ENCODE results near the gene ELL.

DNA sequence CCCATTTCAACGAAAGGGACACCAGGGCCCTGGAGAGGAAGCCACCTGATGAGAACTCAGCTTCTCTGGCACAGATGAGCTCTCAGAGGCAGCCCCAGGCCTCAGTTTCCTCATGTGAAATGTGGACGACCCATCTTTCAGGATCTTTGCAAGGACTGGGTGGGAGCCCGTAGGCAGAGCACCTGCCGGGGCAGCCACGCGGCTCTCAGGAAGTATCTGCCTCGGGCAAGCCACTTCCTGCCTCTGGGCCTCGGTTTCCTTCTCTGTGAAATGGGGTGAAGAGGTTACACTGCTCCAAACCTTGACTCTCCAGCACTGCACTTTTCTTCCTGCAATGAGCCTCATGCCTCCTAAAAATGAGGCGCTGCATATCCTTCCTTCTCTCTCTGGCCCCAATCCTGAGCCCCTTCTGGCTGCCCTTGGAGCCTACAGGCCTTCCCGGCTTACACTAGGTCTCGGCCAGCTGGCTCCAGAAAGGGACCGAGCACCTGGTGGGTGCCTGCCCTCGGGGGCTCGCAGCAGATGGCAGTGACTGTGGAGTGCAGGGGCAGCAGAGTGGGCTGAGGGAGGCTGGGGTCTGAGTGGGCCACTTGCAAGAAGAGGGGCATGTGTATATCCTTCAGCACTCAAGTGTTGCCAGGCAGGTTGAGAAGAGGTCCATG, 99.2 kb downstream of the ELL start:
- TF ChIP-seq POLR2A (IDR thresholded peaks at IDR 0.05): no peak
- TF ChIP-seq, protein P1, sequence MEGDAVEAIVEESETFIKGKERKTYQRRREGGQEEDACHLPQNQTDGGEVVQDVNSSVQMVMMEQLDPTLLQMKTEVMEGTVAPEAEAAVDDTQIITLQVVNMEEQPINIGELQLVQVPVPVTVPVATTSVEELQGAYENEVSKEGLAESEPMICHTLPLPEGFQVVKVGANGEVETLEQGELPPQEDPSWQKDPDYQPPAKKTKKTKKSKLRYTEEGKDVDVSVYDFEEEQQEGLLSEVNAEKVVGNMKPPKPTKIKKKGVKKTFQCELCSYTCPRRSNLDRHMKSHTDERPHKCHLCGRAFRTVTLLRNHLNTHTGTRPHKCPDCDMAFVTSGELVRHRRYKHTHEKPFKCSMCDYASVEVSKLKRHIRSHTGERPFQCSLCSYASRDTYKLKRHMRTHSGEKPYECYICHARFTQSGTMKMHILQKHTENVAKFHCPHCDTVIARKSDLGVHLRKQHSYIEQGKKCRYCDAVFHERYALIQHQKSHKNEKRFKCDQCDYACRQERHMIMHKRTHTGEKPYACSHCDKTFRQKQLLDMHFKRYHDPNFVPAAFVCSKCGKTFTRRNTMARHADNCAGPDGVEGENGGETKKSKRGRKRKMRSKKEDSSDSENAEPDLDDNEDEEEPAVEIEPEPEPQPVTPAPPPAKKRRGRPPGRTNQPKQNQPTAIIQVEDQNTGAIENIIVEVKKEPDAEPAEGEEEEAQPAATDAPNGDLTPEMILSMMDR (IDR thresholded peaks at IDR 0.05): no peak
